ENCODE data around the gene SMARCC2. TPM values are rescaled to one million over a fixed set of nuclear protein-coding genes. Genes with fewer than 3 reads are reported as not detected.

SMARCC2 gene
- total and polyA plus RNA-seq, 2 of the 13 experiments (the other 11 are each of a cell fraction or from before 2014, with no cell fraction given) = 21.3 to 24.1 TPM

- Histone ChIP-seq H3K4me3 (replicated peaks in 1 of 3; ENCODE audit: insufficient read depth in 1 of 3, low read depth in 2 of 3, low read length in 3 of 3) (peak within 1 kb of the TSS; percentile 69 to 86 (median 71)), H3K27me3 (ENCODE audit: control insufficient read depth in 1 of 2, insufficient read depth in 2 of 2, low read length in 2 of 2) (no peaks in the 10 kb centered on the region; a peak in 1 of 5 replicates), H3K9ac (ENCODE audit: insufficient read depth, low read depth, low read length) (peak within 1 kb of the TSS; percentile 99), H2AFZ (ENCODE audit: low read length) (peak within 1 kb of the TSS; percentile 37), H3K79me2 (ENCODE audit: insufficient read depth, low read length) (peaks cover 15% of the 10 kb centered on the region), H3K27ac (ENCODE audit: extremely low read length, insufficient read depth, low read length) (peak within 1 kb of the TSS; percentile 93), H4K20me1 (ENCODE audit: insufficient read depth, low read length) (no peaks in the 10 kb centered on the region), H3K9me3 (ENCODE audit: low read length) (no peaks in the 10 kb centered on the region), H3K4me1 (ENCODE audit: insufficient read depth, low read length) (peaks cover 35% of the 10 kb centered on the region), H3K36me3 (replicated peaks in 1 of 2; ENCODE audit: control insufficient read depth in 1 of 2, insufficient read depth in 2 of 2, low read length in 2 of 2) (peaks cover 5 to 22% of the 10 kb centered on the region in 2 experiments; a peak in 4 of 5 replicates), H3K4me2 (ENCODE audit: low read depth, low read length) (peak within 1 kb of the TSS; percentile 84)
- FAIRE-seq (peak; percentile 86), ATAC-seq (peak; percentile 48), DNase-seq (ENCODE audit: low spot score) (peak; percentile 89)
- TSS peak; percentile 96 for BruUV-seq (replicated peaks)
- intact Hi-C loops (cut with micrococcal nuclease; ENCODE audit: unreplicated experiment) = loop anchor here (5.0 kb wide), 2 partner anchors 69 to 351 kb away; partner anchors contain the start of gene SPRYD4
- POLR2A ChIA-PET = interaction anchor here (0.6 to 6.2 kb wide), 12 partner anchors 10 to 520 kb away, joined by 3 to 128 read pairs (median 5); partner anchors contain the start of genes CNPY2, ERBB3, ESYT1 and MYL6
- in situ Hi-C loops (cut with HindIII; ENCODE audit: extremely low pct_ligation_motif_present, low pct_unique_long_range_greater_than_20kb) = no loop called here
- under 1% methylated on average over 33 of the region's 34 CpGs for WGBS (ENCODE audit: low lambda C conversion rate)
- CTCF ChIA-PET (ENCODE audit: low intra/inter-chr PET ratio, low total read pairs) = interaction anchor here (1.4 kb wide), 1 partner anchor 38 kb away, joined by 4 read pairs; no protein-coding TSS in a partner anchor
- TF ChIP-seq ZNF317 (CRISPR knock-in tag; IDR thresholded peaks at IDR 0.05) = peak; percentile 81
- TF ChIP-seq ELF4 (CRISPR knock-in tag; IDR thresholded peaks at IDR 0.05; ENCODE audit: borderline replicate concordance) = peak; percentile 75; the same call in 1 of the 2 replicates
- TF ChIP-seq ZNF777 (CRISPR knock-in tag; IDR thresholded peaks at IDR 0.05) = peak; percentile 49; the same call in 1 of the 2 replicates
- TF ChIP-seq ZNF512 (CRISPR knock-in tag; IDR thresholded peaks at IDR 0.05) = peak; percentile 85
- peak; percentile 80; the same call in 1 of the 2 replicates for TF ChIP-seq ZNF577 (CRISPR knock-in tag; IDR thresholded peaks at IDR 0.05; ENCODE audit: borderline replicate concordance, low read depth)
- no peak for TF ChIP-seq DNMT1 (CRISPR knock-in tag; IDR thresholded peaks at IDR 0.05)
- TF ChIP-seq NFRKB (IDR thresholded peaks at IDR 0.05) = peak; percentile 87
- no peak for TF ChIP-seq SMYD3 (CRISPR knock-in tag; IDR thresholded peaks at IDR 0.05)
- 0 out of 2 replicates have a peak, but pooled peaks have one; percentile 53 for TF ChIP-seq ESRRA (CRISPR knock-in tag; IDR thresholded peaks at IDR 0.05; ENCODE audit: low read depth)
- 0 out of 2 replicates have a peak, but pooled peaks have one; percentile 63 for TF ChIP-seq ZNF101 (CRISPR knock-in tag; IDR thresholded peaks at IDR 0.05; ENCODE audit: borderline replicate concordance, low read depth)
- no peak for TF ChIP-seq ZKSCAN5 (CRISPR knock-in tag; IDR thresholded peaks at IDR 0.05)
- peak; percentile 52; the same call in 1 of the 2 replicates for TF ChIP-seq ZNF224 (CRISPR knock-in tag; IDR thresholded peaks at IDR 0.05)
- peak; percentile 73 for TF ChIP-seq TARDBP (CRISPR knock-in tag; IDR thresholded peaks at IDR 0.05)
- TF ChIP-seq ETV5 (CRISPR knock-in tag; IDR thresholded peaks at IDR 0.05; ENCODE audit: borderline replicate concordance) = peak; percentile 69
- peak; percentile 62; the same call in 1 of the 2 replicates for TF ChIP-seq E2F1 (CRISPR knock-in tag; IDR thresholded peaks at IDR 0.05)
- no peak for TF ChIP-seq ZNF570 (CRISPR knock-in tag; IDR thresholded peaks at IDR 0.05; ENCODE audit: borderline replicate concordance)
- no peak for TF ChIP-seq ZNF598 (CRISPR knock-in tag; IDR thresholded peaks at IDR 0.05; ENCODE audit: borderline replicate concordance)
- TF ChIP-seq MIXL1 (CRISPR knock-in tag; IDR thresholded peaks at IDR 0.05) = peak; percentile 54
- TF ChIP-seq RAD21 (CRISPR knock-in tag; IDR thresholded peaks at IDR 0.05) = no peak
- no peak for TF ChIP-seq SATB2 (CRISPR knock-in tag; IDR thresholded peaks at IDR 0.05)
- peak; percentile 81; the same call in 1 of the 2 replicates for TF ChIP-seq NCOA1 (CRISPR knock-in tag; IDR thresholded peaks at IDR 0.05)
- peak; percentile 80; the same call in 1 of the 3 replicates for TF ChIP-seq MXI1 (IDR thresholded peaks at IDR 0.05; ENCODE audit: borderline replicate concordance, low read depth, low read length)
Measured at GRCh38 chr12:56116267-56117081, 72.8 kb downstream of the SMARCC2 start, which contains the start of gene RPL41. Gene RPL41 (plus strand): TSS chr12:56116633.
